NT2/D1 (cell line): ENCODE data around the gene RIPK3.
A peak's percentile ranks its signal among the peaks of the same experiment; 100 is the strongest.

Experiments
- DNase-seq: peaks from one replicate; pipeline ENCODE4 v3.0.0-alpha.2; 2011; ENCODE audit warnings: low read depth, low spot score
- H3K27me3 ChIP-seq: 2 replicates; pipeline ENCODE4 v1.6.0; 2011; ENCODE audit warnings: mild to moderate bottlenecking; ENCODE audit not compliant: insufficient read length, insufficient read depth
- H3K36me3 ChIP-seq: 2 replicates; pipeline ENCODE4 v1.6.1; 2011; ENCODE audit warnings: mild to moderate bottlenecking, low read length, mixed read lengths; ENCODE audit not compliant: insufficient read depth, insufficient read length
- H3K4me1 ChIP-seq: 2 replicates; pipeline ENCODE4 v1.5.1; 2011; ENCODE audit not compliant: insufficient read depth, insufficient read length
- H3K4me3 ChIP-seq: 2 replicates; pipeline ENCODE4 v1.5.1; 2011; ENCODE audit warnings: low read depth; ENCODE audit not compliant: insufficient read length
- H3K9ac ChIP-seq: 2 replicates; pipeline ENCODE4 v1.6.0; 2011; ENCODE audit warnings: low read depth; ENCODE audit not compliant: insufficient read length
- H3K9me3 ChIP-seq: 2 replicates; pipeline ENCODE4 v1.5.1; 2011; ENCODE audit warnings: mild to moderate bottlenecking, low read length; ENCODE audit not compliant: insufficient read depth
- SUZ12 ChIP-seq: IDR thresholded peaks from 2 replicates; pipeline ENCODE4 v1.6.1; 2011; ENCODE audit not compliant: insufficient read length, insufficient read depth; ENCODE audit errors: extremely low read depth
- YY1 ChIP-seq: IDR thresholded peaks from 2 replicates; pipeline ENCODE4 v1.6.1; 2011; ENCODE audit not compliant: insufficient read length, insufficient read depth
- ZNF274 ChIP-seq: IDR thresholded peaks from 2 replicates; pipeline ENCODE4 v1.6.1; 2011; ENCODE audit warnings: mild to moderate bottlenecking, low read depth, low read length

RIPK3 gene

DNA sequence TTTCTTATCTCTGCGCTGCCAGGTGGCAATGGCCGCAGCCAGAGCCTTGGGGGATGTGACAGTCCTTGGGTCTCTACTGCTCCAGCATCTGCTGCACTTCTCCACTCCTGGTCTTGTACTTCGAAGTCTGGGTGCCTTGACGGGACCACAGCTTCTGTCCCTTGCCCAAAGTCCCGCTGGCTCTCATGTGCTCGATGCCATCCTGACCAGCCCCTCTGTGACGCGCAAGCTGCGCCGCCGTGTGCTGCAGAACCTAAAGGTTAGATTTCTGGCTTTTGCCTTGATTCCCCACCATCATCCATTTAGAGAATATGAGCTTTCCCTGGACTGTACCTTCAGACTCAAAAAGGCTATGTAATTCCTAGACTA, 35.8 kb downstream of the RIPK3 start:
- H3K4me3 ChIP-seq, result no peak overlapping the region
- TF ChIP-seq ZNF274, result no peak
- TF ChIP-seq SUZ12, result no peak
- no peak for TF ChIP-seq YY1
- H3K36me3 ChIP-seq, result peaks cover 79% of the 10 kb centered on the region
- DNase-seq, result no peak
- no peak overlapping the region for H3K9ac ChIP-seq
- no peaks in the 10 kb centered on the region for H3K9me3 ChIP-seq
- no peaks in the 10 kb centered on the region for H3K27me3 ChIP-seq
- H3K4me1 ChIP-seq, result peaks cover 4% of the 10 kb centered on the region

- peaks cover 6% of the 10 kb centered on the region for H3K4me1 ChIP-seq
- no peak for DNase-seq
- H3K9me3 ChIP-seq, result no peaks in the 10 kb centered on the region
- peak overlapping the region; percentile 65 for H3K9ac ChIP-seq
- peak overlapping the region; percentile 53 for H3K4me3 ChIP-seq
- H3K36me3 ChIP-seq, result peaks cover 59% of the 10 kb centered on the region
- H3K27me3 ChIP-seq, result no peaks in the 10 kb centered on the region
- no peak for TF ChIP-seq SUZ12
- no peak for TF ChIP-seq YY1
- no peak for TF ChIP-seq ZNF274
Measured at GRCh38 chr14:24300326-24300980, 39.3 kb downstream of the RIPK3 start.

- Histone ChIP-seq H3K9me3 (no peaks in the 10 kb centered on the region), H3K27me3 (no peaks in the 10 kb centered on the region), H3K4me3 (peak within 1 kb of the TSS; percentile 53), H3K4me1 (peaks cover 6% of the 10 kb centered on the region), H3K9ac (peak within 1 kb of the TSS; percentile 65), H3K36me3 (peaks cover 51% of the 10 kb centered on the region)
- TF ChIP-seq ZNF274 (no peak), SUZ12 (no peak), YY1 (no peak)
- DNase-seq, result peak; percentile 78
Measured at GRCh38 chr14:24299255-24300191, 40.3 kb downstream of the RIPK3 start, which contains the start of the genes DHRS1 and NOP9. DHRS1 (minus strand) TSS chr14:24299780; CDS start chr14:24299106, 674 bp downstream. NOP9 (plus strand) TSS chr14:24299850; CDS start chr14:24299955, 105 bp downstream.

- peak overlapping the region; percentile 53 for H3K4me3 ChIP-seq
Measured at GRCh38 chr14:24298892-24299254, 40.9 kb downstream of the RIPK3 start.

GRCh38 chr14:24297190-24297964, 42.4 kb downstream of the RIPK3 start:
- no peak for DNase-seq
- Histone ChIP-seq H3K9me3 (no peaks in the 10 kb centered on the region), H3K9ac (no peak overlapping the region), H3K4me1 (peaks cover 6% of the 10 kb centered on the region), H3K4me3 (no peak overlapping the region), H3K27me3 (no peaks in the 10 kb centered on the region), H3K36me3 (peaks cover 36% of the 10 kb centered on the region)
- TF ChIP-seq SUZ12 (no peak), YY1 (no peak), ZNF274 (no peak)

More at GRCh38 chr14:24298892-24299254, 40.9 kb downstream of the RIPK3 start:
- H3K36me3 ChIP-seq, result peaks cover 45% of the 10 kb centered on the region
- H3K27me3 ChIP-seq, result no peaks in the 10 kb centered on the region
- no peaks in the 10 kb centered on the region for H3K9me3 ChIP-seq
- peaks cover 6% of the 10 kb centered on the region for H3K4me1 ChIP-seq
- TF ChIP-seq ZNF274 (no peak), YY1 (no peak), SUZ12 (no peak)
- DNase-seq, result no peak
- H3K9ac ChIP-seq, result peak overlapping the region; percentile 65

DNA sequence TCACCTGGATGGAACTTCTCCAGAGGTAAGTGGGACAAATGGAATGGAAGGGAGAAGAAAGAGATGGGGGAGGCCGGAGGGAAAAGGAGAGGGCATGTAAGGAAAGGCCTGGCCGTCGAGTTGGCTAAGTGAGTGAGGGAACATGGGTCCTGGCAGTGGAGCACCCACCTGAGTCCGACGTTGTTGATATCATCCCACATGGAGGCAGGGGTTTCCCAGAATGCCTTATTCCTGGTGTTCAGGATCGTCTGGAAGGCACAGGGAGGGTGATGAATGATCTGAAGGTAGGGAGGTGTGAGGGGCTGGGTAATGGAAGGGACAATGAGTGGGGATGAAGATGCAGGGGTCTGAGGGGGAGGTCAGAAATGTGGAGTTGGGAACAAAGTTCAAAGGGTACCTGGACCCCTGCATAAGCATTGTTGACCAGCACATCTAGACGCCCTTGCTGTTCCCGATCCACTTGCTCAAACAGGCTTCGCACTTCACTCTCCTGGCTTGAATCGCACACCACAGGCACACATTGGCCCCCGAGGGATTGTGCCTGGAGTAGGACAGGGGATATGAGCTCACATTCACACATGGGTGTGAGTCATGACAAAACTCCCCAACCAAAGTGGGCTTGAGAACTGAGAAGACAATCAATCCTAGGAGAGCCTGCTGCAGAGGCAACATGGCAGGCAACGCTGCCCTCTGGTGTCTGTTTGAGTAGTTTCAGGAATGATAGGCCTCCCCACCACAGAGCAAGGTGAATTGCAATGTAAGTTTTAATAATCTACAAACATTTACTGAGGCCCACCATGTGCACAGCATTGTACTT, 43.2 kb downstream of the RIPK3 start:
- no peak overlapping the region for H3K4me3 ChIP-seq
- peak; percentile 28 for DNase-seq
- H3K36me3 ChIP-seq, result peaks cover 36% of the 10 kb centered on the region
- no peak overlapping the region for H3K9ac ChIP-seq
- no peaks in the 10 kb centered on the region for H3K9me3 ChIP-seq
- peaks cover 6% of the 10 kb centered on the region for H3K4me1 ChIP-seq
- H3K27me3 ChIP-seq, result no peaks in the 10 kb centered on the region
- TF ChIP-seq YY1 (no peak), SUZ12 (no peak), ZNF274 (no peak)
